ENCODE data around the gene SIGLEC6.

Gene SIGLEC6

DNA sequence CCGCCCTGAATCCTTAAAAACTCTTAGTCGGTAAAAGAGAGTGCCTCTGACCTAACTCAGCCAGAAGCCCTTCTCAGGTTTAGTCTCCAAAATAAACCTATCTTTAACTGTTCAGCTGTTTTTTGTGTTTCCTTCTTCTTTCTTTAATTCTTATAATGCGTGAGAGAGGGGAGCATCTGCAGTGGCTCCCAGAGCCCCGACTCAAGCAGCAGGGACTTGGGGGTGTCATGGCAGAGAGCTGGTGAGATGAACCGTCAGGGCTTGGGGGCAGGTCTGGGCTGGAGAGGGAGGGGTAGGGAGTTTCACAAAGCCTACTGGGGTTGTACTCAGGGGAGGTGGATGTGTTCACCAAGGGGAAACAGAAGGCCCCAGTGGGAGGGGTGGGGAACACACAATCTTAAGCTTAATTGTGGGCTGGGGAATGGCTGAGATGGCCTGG is 16.8 kb upstream of the SIGLEC6 start:
- DNase-seq (ENCODE audit: low spot score): no peak

DNA sequence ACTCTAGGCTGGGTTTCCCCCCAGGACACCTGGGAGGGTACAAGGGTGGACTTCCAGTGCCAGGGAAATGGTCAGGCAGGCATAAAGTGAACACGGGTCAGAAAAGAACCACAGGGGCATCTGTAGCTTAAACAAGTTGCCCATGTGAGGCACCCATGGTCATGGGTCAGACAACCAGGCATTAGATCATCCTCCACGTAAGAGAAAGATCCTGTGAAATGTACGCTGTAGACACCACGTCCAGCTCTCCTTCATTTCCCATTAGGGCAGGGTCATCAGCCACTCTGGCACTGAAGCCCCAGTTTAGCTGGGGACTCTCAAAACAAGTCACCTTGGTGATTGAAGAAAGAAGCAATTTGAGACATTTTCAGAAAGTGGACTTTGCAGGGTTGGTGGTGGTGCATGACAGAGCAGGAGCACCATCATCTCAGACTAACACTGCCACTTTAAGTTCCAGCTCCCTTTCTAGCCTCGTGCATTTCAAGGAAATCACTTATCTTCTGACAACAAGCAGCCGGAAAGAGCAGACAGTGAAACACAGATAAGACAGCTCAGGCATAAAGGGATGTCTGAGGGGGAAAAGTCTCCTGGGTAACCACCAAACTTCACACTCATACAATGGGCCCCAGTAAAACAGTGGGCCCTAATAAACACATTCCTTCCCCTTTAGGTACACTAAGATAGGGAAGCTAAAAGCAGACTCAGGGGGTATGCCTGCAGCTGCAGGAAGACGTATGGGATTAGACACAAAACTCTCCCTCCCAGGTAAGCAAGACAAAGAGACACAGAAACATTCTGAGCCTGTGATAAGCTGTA is 16.1 kb upstream of the SIGLEC6 start:
- DNase-seq (ENCODE audit: low spot score): no peak

DNA sequence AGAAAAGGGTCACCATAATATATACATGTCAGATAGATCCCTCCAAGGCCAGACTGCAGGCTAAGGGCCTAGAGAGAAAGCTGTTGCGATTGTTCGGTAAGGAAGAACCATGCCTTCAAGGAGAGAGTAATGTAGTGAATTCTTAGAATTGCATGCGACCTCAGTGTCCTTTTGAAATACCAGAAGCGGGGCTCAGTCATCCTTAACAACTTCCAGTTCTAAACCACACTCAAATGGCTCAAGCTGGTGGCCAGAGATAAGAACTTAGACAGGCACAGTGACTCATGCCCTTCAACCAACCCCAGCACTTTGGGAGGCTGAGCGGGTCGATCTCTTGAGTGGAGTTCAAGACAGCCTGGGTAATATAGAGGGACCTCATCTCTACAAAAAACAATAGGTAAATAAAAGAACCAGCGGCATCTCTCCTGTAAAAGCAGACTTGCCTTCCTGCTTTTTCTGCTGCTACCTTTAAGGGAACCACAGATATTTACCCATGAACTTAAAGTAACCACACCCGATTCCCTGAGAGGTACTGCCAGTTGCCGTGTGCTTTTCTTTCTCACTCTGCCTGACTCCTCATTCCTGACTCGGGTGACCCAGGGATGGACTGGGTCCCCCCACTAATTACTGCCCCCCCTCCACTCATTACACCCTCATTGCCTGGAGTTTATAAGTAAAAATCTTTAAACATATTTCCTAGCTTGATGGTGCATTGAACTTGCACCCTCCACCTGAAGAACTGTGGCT is 15.4 kb upstream of the SIGLEC6 start:
- DNase-seq (ENCODE audit: low spot score): no peak

DNA sequence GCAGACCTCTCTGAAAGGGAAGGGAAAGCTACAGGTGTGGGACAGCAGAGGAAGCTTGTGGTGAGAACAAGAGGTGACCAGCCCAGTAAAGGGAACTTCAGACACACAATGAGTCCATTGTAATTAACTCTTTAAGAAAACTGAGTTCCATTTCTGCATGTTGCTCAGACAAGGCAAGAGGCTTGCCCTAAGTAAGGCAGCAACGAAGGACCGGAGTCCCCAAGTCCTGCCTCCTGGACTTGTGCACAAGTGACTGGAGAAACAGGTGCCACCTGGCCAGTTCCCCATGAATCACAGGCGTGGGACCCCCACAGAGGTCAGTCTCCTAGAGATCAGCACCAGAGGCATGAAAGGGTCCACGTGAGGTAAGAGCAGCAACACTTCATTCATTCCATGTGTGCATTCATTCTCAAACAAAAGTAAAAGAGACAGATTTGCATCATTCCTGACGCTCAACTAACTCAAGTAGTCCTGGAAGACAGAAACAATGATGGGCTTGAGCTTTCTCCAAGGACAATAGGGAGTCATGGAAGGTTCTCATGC is 14.7 kb upstream of the SIGLEC6 start:
- DNase-seq (ENCODE audit: low spot score): no peak

DNA sequence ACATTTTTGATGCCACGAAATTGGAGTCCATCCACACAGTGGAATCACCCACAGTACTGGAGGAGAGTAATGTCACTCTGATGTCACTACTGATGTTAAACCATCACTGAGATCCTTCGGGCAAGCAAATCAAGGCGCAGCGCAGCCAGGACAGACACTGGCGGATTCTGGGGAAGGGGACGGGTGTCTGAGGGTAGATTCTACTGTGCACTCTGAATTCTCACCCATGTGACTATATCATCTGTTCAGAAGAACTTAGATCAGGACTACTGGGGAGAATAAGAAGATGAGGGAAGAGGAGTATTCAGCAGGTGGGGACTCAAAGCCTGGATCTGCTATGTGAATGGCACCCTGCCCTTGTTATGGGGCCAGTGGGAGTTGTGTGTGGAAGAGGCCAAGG is 12.6 kb upstream of the SIGLEC6 start:
- no peak for DNase-seq (ENCODE audit: low spot score)

DNA sequence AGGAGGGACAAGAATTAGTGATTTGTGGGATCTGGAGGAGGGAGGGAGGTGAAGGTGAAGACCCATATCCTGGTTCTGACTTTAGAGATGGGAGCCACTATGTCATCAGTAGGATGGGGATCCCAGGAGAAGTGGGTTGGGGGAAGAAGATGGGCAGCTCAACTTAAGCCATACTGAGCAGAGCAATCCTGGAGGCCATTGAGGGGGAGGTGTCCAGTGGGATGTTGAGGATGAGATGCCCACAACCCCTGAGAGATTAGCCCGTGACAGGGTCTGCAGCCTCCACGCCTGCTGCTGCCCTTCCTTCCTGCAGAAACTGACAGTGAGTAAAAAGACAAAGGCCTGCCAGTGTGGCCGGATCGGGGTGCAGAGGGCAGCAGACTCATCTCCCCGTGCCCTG is 11.2 kb upstream of the SIGLEC6 start:
- DNase-seq (ENCODE audit: low spot score): no peak

- no peak for DNase-seq (ENCODE audit: low spot score)
Observed at GRCh38 chr19:51541458-51542357, 10.2 kb upstream of the SIGLEC6 start.

- no peak for DNase-seq (ENCODE audit: low spot score)
Observed at GRCh38 chr19:51539821-51540366, 8.4 kb upstream of the SIGLEC6 start.

DNA sequence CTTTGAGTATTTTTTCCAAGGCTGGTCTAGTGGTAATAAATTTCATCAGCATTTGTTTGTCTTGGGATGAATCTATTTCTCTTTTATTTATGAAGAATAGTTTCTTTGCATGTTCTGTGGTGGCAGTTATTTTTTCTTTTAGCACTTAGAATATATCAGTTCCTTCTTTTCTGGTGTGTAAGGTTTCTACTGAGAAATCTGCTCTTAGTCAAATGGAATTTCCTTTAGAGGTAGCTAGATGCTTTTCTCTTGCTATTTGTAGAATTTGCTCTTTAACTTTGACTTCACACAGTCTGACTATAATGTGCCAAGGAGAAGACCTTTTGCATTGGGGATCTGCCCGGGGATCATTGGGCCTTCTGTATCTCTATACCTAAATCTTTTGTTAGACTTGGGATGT is 4.1 kb upstream of the SIGLEC6 start:
- DNase-seq (ENCODE audit: low spot score): no peak

- no peak for DNase-seq (ENCODE audit: low spot score)
Observed at GRCh38 chr19:51530616-51531015, 854 bp downstream of the SIGLEC6 start.

- no peak for DNase-seq (ENCODE audit: low spot score)
Observed at GRCh38 chr19:51529301-51529700, 2.2 kb downstream of the SIGLEC6 start.

DNA sequence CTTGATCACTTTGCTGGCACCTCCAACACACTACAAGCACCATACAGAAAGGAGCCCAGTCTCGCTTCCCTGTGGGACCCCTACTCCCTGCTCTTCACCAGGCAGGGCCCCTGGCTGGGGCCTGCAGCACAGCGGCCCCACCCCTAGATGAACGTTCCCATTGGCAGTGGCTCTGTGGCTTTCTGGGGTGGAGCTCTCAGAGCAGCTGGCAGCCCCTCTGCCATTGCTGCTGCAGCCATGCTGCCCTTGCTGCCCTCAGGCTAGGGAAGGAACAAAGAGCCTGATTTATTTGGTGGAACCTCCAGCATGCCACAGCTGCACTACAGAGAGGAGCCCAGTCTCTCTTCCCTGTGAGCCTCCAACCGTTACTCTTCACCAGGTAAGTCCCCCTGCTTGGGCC is 5.8 kb downstream of the SIGLEC6 start:
- DNase-seq (ENCODE audit: low spot score): no peak

- DNase-seq (ENCODE audit: low spot score): no peak
Observed at GRCh38 chr19:51524666-51525264, 6.7 kb downstream of the SIGLEC6 start.

DNA sequence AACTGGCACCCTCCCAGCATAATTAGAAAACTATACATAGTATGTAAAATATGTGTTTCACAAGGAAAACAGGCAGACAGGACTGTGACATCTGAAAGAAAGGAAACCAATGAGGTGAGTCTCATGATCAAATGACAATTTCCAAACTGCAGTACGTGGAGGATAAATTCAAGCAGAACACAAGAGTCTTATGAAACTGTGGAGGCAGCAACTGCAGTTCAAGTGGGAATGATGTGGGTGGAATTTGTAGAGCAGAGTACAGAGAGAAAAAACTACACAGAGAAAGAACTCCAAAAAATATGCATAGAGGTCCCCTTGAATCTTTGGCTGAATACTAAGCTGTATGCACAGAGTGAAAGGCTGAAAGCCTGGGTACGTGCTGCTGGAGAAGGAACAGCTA is 9.7 kb downstream of the SIGLEC6 start:
- no peak for DNase-seq (ENCODE audit: low spot score)

DNA sequence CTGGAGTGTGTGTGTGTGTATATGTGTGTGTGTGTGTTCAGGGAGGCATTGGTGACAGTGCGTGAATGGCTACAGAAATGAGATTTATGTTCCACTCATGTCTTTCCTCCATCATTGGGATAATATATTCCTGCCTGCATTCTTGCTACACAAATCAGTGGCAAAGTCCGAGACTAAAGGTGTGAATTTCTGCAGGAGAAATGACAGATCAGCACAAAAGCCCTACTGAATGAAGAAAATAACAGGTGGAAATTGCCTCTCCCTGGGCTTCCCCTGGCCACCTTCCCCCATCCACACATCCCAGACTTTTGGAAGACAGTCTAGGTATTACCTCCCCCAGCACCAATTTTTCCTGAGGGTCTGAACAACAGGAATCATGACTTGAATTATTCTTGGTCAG is 10.1 kb downstream of the SIGLEC6 start:
- DNase-seq (ENCODE audit: low spot score): no peak

DNA sequence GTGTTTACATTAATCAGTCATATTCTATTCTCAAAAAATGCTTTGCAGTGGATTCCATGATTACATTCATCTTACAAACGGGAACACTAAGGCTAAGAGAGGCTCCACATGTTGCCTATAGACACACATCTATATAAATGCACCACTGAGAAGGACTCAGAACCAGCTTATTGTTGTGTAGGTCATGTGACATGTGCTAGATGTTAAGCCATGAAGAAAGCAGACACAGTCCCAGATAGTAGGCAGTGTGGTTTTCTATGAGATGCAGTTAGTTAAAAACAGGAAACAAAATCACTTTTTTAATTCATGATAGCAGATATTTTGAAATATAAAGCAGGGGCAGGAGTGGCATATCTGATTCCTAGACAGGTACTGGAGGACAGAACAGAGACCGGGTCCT is 10.7 kb downstream of the SIGLEC6 start:
- no peak for DNase-seq (ENCODE audit: low spot score)

DNA sequence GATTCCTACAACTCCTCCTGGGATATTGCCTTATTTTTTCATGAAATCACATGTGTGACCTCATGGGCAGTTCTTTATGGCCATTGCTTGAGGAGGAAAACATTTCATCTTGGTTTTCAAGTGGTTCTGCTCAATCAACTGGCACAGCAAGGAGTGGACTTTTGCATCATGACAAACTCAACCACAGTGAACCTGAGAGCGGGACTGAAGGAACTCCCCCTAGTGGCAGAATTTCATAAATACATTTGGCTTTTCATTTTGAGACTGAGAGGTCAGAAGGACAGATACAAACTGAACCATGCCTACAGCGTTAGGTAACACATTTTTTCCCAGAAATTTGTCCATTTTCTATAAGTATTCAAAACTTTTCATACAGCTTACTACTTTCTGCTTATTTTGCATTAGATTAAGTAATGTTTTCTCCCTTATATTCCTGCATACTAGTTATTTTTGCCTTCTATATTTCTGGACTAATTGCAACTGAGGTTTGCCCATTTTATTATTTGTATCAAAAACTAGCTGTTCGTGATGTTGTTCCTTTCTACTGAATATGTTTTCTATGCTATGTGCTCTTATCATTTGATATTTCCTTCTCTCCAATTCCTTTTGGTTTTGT is 16.5 kb downstream of the SIGLEC6 start:
- DNase-seq (ENCODE audit: low spot score): peak; percentile 55

DNA sequence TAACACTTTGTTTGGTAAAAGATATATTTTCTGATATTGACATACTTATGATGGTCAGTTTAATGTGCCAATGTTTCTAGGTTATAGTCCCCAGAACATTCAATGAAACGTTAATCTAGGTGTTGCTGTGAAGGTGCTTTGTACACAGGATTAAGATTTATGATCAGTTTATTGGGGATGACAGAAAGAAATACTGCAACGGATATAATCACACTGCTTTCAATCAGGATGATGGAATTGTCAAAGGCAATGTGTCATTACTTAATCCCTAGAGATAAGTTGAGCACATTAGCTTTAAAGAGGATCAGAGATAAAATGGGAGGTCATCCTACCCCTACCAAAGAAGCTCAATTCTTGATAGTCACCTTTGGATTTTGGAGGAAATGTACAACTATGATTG is 17.5 kb downstream of the SIGLEC6 start:
- DNase-seq (ENCODE audit: low spot score): no peak

GRCh38 chr19:51511353-51511752 is 20.1 kb downstream of the SIGLEC6 start:
- no peak for DNase-seq (ENCODE audit: low spot score)

DNA sequence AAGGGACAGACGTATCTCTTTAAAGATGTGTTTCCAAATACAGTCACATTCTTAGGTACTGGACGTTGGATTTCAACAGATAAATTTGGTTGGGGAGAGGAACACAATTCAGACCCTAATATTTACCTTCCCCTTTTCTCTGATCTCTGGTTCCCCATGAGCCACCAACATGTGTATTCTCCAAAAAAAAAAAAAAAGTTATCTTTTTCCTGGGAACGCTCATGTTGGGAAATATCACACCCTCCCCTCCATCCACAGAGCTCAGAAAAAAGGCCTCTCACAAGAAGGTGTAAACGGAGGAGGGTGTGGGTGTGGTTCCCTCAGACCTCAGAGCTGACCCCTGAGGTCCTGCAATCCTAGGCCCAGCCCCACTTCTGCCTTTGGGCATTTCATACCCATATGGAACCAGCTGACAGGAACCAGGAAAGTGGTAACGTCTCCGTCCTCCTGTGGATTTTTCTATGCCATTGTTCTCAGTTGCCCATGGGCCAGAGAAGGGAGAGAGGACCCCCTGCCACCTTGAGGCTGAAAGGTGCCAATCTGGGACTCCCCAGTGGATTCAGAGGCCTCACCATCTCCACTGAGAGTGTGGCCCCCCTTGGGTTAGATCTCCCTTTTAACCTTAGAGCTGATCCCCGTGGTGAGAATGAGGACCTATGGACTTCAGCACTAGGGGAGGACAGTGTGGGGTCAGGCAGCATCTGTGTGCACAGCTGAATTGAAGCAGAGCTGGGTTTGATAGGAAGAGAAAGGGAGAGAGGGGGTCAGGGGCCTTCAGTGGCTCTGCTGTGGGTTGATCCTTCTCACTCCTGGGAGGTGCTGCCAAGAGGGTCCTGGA is 21.4 kb downstream of the SIGLEC6 start:
- no peak for DNase-seq (ENCODE audit: low spot score)

Measured in HuH-7.5 (cell line).